ENCODE results near the gene CFAP221. TPM values are rescaled to one million over a fixed set of nuclear protein-coding genes. Genes with fewer than 3 reads are reported as not detected.

The CFAP221 gene
- total RNA-seq, 1 experiment from 2014 or later: 0.20 TPM

DNA sequence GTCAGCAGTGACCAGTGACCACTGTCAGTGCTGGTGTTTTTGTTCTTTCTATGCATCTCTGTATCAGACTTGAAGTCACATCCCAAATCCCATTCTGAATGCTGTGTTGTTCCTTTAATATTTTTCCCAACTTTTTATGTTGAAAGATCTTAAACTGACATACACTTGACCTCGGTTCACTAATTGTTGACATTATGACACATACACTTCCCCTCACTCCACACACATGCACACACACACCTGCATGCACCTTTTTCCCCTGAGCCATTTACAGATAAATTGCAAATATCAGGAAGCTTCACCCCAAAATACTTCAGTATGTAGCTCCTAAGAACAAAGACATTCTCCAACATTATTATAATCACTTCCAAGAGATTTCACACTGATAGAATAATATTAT is 62.4 kb downstream of the CFAP221 start:
- Histone ChIP-seq H4K8ac (replicated peaks; ENCODE audit: insufficient read length, low read depth, low read length) (no peak overlapping the region), H2BK5ac (ENCODE audit: insufficient read length, low read length) (no peak overlapping the region), H3K4me2 (ENCODE audit: insufficient read depth, insufficient read length, low read length) (no peak overlapping the region), H3K56ac (ENCODE audit: insufficient read length, low read depth, low read length) (no peak overlapping the region), H3K14ac (ENCODE audit: insufficient read depth, low read length) (no peak overlapping the region), H3K9ac (ENCODE audit: extremely low read depth, insufficient read length, low read length) (no peak overlapping the region), H3K23ac (ENCODE audit: insufficient read length, low read depth, low read length) (no peak overlapping the region), H2BK15ac (ENCODE audit: low read depth, low read length) (no peak overlapping the region), H3K4ac (ENCODE audit: low read depth, low read length) (no peak overlapping the region), H3K79me1 (ENCODE audit: insufficient read depth, low read depth, low read length, poor library complexity, severe bottlenecking) (no peaks in the 10 kb centered on the region), H4K5ac (ENCODE audit: insufficient read length, low read depth, low read length) (no peak overlapping the region), H2BK12ac (ENCODE audit: insufficient read length, low read depth, low read length) (no peak overlapping the region), H2AFZ (ENCODE audit: low read length) (no peak overlapping the region), H3K9me3 (ENCODE audit: control insufficient read depth, low read depth, low read length) (no peaks in the 10 kb centered on the region), H2AK5ac (ENCODE audit: insufficient read length, low read length) (no peak overlapping the region), H3K27ac (ENCODE audit: insufficient read length, low read depth, low read length) (no peak overlapping the region), H4K20me1 (ENCODE audit: control insufficient read depth, insufficient read depth, insufficient read length) (no peaks in the 10 kb centered on the region), H3T11ph (ENCODE audit: low read length) (no peak overlapping the region), H2BK120ac (ENCODE audit: low read depth, low read length, poor library complexity, severe bottlenecking) (no peak overlapping the region), H2BK20ac (ENCODE audit: low read depth, low read length, poor library complexity, severe bottlenecking) (no peak overlapping the region), H4K91ac (ENCODE audit: insufficient read length, low read depth, low read length) (no peak overlapping the region), H3K18ac (ENCODE audit: insufficient read length, low read depth, low read length) (no peak overlapping the region), H3K4me1 (ENCODE audit: insufficient read depth, low read length) (no peaks in the 10 kb centered on the region), H3K23me2 (ENCODE audit: insufficient read length, low read depth, low read length, poor library complexity, severe bottlenecking) (no peaks in the 10 kb centered on the region), H3K27me3 (ENCODE audit: insufficient read depth, low read length) (no peaks in the 10 kb centered on the region), H3K79me2 (ENCODE audit: insufficient read depth, low read length) (no peaks in the 10 kb centered on the region)
- peaks cover 0 to 2% of the 10 kb centered on the region in 2 experiments; a peak in 1 of 5 replicates for H3K9me3 Mint-ChIP-seq
- WGBS (ENCODE audit: extremely low coverage, insufficient read length, low lambda C conversion rate): no CpG with 5 or more reads among the region's 1 CpG
- TF ChIP-seq, protein P1, sequence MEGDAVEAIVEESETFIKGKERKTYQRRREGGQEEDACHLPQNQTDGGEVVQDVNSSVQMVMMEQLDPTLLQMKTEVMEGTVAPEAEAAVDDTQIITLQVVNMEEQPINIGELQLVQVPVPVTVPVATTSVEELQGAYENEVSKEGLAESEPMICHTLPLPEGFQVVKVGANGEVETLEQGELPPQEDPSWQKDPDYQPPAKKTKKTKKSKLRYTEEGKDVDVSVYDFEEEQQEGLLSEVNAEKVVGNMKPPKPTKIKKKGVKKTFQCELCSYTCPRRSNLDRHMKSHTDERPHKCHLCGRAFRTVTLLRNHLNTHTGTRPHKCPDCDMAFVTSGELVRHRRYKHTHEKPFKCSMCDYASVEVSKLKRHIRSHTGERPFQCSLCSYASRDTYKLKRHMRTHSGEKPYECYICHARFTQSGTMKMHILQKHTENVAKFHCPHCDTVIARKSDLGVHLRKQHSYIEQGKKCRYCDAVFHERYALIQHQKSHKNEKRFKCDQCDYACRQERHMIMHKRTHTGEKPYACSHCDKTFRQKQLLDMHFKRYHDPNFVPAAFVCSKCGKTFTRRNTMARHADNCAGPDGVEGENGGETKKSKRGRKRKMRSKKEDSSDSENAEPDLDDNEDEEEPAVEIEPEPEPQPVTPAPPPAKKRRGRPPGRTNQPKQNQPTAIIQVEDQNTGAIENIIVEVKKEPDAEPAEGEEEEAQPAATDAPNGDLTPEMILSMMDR (conservative IDR thresholded peaks at IDR 0.05): no peak
- no peak overlapping the region for H3K27ac Mint-ChIP-seq
- H3K27me3 Mint-ChIP-seq (ENCODE audit: low read depth): peaks cover 22% of the 10 kb centered on the region
- DNase-seq: no peak
- H3K36me3 Mint-ChIP-seq (ENCODE audit: insufficient read depth in 1 of 3, low read depth in 3 of 3): no peaks in the 10 kb centered on the region
- no peaks in the 10 kb centered on the region for H3K4me1 Mint-ChIP-seq
- no peak overlapping the region for H3K4me3 Mint-ChIP-seq

Data from H9 (cell line).